Colon (tissue), 2 donors: Measurements from ENCODE around the gene IRGC.

Experiments used
- FAIRE-seq: peaks from 2 replicates; lab custom pipeline; 2012; peaks lifted over from hg19 to GRCh38; lab: Jason Lieb, UNC
- donor health status: control.
- donor health status: control.

Gene IRGC

GRCh38 chr19:43691755-43692154 lies 24.1 kb upstream of the IRGC start:
- FAIRE-seq = no peak

DNA sequence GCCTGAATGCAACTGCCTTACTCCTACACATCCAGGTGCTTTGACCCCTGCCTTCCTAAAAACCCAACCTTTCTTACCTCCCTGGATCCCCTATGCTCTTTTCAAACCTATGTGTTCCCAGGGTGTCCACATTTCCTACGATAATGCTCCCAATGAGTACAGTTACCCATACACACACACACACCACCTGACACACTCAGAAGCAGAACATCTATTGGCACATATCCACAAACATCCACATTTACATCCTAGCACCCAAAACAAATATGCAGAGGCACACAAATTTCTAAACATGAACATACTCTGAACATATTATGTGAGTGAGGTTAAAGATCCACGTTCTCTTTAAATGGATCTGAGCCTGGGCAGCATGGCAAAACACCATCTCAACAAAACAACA lies 23.5 kb upstream of the IRGC start:
- FAIRE-seq = no peak

DNA sequence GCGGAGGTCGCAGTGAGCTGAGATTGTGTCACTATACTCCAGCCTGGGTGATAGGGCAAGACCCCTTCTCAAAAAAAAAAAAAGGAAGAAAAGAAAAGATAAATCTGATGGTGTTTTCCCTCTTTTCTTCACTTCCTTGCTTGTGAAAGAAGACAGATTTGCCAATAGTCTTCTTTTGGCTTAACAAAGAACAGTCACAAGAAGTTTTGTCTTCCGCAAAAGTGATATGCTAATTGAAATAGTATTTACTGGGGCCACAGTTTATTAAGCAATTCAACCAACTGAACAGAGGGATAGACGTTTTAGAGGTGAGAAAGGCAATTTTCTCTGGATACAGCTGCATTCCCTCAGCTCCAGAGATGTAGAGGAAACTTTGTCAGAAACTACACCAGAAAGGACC lies 23.0 kb upstream of the IRGC start:
- FAIRE-seq = no peak

DNA sequence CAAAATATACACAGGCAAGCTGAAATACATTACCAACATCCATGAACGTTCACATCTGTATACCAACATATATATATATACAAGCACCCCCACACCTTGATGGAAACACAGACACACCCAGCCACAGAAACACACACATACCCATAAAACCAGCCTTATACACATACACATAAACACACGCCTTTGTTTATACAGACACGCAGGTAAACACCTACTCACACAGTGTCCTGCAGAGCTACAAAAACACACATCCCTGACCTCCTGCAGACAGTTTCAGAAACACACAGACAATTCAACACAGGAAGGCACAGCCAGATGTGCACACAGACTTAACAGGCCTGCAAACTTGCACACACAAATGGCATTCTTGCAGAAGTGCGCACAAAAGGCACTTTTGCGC lies 21.3 kb upstream of the IRGC start:
- FAIRE-seq = no peak

DNA sequence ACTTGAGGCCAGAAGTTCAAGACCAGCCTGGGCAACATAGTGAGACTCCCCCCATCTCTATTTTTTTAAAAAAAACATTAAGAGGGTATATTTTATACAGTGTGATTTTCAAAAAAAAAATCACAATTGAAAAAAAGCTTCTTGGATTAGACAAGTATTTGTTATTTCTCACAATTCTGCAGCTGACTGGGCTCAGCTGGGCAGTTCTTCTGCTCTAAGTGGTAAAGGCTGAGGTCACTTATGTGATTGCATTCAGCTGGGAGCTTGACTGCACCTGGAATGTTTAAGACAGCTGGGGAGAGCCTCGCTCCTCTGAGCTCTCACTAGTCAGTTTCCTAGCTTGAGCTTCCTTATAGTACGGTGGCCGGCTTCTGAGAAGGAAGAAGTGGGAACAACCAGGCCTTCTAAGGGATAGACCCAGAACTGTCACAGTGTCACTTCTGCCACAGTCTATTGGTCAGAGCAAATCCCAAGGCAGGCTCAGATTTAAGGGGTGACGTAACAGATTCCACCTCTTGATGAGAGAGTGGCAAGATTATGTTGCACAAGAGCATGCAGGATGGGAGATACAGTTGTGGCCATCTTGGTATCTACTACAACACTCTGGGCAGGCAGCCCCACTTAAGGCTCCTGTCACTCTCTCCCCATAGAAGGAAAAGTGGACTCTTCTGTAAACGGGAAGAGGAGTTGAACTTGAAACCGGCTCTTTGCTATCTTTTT lies 19.7 kb upstream of the IRGC start:
- FAIRE-seq = no peak

- no peak for FAIRE-seq
These were observed 18.6 kb upstream of the IRGC start for GRCh38 chr19:43697295-43697694.

- no peak for FAIRE-seq
These were observed 16.1 kb upstream of the IRGC start for GRCh38 chr19:43699506-43700394.

DNA sequence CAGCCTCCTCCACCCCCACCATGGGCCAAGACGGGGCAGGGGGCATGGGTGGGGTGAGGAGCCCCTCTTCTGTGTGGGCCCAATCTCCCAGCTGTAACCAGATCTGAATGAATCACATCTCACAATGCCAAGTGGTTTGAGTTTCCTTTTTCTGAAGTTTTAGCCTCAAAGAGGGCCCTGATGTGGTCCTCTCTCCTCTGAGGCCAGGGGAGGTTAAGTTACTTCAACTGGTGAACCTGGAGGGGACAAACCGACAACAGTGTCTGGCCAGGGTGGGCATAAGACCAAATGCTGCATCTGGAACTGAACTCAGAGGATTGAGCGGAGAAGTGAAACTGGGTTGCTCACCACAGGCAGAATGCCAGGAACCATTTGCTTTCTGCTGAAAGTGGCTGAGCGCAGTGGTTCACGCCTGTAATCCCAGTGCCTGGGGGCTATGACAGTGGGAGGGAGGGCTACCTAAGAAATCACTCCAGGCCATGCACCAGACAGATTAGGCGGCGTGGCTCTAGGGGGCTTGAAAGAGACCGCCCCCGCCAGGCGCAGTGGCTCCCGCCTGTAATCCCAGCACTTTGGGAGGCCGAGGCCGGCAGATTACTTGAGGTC lies 15.4 kb upstream of the IRGC start:
- FAIRE-seq = no peak

- FAIRE-seq = no peak
These were observed 11.7 kb upstream of the IRGC start for GRCh38 chr19:43704002-43704705.

GRCh38 chr19:43705729-43706128 lies 10.1 kb upstream of the IRGC start:
- FAIRE-seq = no peak

GRCh38 chr19:43707158-43707712 lies 8.6 kb upstream of the IRGC start:
- no peak for FAIRE-seq

GRCh38 chr19:43708716-43709115 lies 7.2 kb upstream of the IRGC start:
- no peak for FAIRE-seq

GRCh38 chr19:43711751-43712355 lies 4.0 kb upstream of the IRGC start:
- no peak for FAIRE-seq

DNA sequence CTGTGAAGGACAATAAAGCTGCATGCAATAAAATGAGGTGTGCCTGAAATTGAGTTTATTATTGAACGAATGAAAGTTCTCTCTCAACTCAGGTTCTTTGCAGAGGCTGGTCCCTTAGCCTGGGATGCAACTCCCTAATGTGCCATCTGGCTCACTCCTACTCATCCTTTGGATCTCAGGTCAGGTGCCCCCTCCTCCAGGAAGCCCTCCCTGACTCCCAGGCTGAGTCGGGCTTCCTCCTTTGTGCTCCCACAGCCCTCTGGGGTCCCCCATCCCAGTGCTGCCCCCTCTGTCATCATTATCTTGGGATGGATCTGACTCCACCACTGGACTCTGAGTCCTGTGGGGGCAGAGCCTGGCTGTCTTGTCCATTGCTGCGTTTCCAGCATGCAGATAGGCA lies 2.7 kb upstream of the IRGC start:
- no peak for FAIRE-seq

DNA sequence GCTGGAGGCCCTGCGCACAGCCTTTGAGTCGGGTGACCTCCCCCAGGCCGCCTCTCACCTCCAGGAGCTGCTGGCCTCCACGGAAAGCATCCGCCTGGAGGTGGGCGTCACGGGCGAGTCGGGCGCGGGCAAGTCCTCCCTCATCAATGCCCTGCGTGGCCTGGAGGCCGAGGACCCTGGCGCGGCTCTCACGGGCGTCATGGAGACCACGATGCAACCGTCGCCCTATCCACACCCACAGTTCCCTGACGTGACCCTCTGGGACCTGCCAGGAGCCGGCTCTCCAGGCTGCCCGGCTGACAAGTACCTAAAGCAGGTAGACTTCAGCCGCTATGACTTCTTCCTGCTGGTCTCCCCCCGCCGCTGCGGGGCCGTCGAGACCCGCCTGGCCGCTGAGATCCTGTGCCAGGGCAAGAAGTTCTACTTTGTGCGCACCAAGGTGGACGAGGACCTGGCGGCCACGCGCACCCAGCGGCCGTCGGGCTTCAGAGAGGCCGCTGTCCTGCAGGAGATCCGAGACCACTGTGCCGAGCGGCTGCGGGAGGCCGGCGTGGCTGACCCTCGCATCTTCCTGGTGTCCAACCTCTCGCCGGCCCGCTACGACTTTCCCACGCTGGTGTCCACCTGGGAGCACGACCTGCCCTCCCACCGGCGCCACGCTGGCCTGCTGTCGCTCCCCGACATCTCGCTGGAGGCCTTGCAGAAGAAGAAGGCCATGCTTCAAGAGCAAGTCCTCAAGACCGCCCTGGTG lies 2.9 kb downstream of the IRGC start:
- no peak for FAIRE-seq

DNA sequence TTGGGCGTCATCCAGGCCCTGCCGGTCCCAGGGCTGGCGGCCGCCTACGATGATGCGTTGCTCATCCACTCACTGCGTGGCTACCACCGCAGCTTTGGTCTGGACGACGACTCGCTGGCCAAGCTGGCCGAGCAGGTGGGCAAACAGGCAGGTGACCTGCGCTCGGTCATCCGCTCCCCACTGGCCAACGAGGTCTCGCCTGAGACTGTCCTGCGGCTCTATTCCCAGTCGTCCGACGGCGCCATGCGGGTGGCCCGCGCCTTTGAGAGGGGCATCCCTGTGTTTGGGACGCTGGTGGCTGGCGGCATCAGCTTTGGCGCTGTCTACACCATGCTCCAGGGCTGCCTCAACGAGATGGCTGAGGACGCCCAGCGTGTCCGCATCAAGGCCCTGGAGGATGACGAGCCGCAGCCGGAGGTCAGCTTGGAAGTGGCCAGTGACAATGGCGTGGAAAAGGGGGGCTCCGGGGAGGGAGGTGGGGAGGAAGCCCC lies 3.5 kb downstream of the IRGC start:
- no peak for FAIRE-seq

DNA sequence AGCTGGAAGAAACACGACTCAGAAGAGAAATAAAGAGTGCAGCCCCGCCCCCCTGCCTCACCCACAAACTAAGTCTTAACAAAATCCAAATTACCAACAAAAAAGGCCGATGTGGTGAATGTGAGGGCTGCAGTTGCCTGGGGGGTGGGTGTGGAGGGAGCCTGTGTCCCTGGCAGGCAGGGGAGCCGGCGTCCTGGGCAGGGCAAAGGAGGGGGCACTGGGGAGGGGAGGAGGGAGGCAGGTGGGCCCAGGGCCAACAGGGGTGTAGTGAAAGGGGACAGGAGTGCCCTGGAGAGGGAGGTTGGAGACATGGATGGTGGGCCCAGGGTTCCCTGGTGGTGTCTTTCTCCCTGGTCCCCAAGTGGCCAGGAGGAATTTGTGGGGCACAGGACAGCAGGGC lies 4.0 kb downstream of the IRGC start:
- no peak for FAIRE-seq

DNA sequence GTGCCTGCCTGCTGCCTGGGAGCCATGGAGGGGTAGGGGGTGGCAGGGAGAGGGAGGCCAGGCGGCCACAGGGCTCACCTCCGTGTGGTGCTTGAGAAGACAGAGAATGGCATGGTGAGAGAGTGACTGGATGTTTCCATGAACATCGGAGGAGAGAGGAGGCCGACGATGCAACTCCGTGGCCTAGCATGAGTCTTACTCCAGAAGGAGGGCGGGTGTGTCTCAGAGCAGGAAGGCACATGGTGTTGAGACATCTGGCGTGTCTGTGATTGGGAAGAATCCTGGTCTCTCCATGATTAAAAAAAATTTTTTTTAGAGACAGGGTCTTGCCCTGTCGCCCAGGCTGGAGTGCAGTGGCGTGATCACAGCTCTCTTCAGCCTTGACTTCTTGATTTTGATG lies 5.1 kb downstream of the IRGC start:
- FAIRE-seq = no peak

- no peak for FAIRE-seq
These were observed 5.7 kb downstream of the IRGC start for GRCh38 chr19:43721469-43722048.

- FAIRE-seq = no peak
These were observed 7.7 kb downstream of the IRGC start for GRCh38 chr19:43723588-43723987.

DNA sequence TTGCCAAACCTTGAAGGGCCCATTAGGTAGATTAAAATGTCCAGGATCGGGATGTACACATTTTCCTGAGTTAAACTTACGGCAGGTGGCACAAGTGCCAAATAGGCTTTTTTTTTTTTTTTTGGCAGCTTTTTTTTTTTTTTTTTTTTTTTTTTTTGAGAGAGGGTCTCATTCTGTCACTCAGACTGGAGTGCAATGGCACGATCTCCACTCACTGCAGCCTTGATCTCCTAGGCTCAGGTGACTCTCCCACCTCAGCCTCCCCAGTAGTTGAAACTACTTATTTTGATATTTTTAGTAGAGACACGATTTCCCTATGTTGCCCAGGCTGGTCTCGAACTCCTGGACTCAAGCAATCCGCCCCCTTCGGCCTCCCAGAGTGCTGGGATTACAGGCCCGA lies 9.0 kb downstream of the IRGC start:
- FAIRE-seq = no peak
